ENCODE data around the gene ENO2.

Gene ENO2

DNA sequence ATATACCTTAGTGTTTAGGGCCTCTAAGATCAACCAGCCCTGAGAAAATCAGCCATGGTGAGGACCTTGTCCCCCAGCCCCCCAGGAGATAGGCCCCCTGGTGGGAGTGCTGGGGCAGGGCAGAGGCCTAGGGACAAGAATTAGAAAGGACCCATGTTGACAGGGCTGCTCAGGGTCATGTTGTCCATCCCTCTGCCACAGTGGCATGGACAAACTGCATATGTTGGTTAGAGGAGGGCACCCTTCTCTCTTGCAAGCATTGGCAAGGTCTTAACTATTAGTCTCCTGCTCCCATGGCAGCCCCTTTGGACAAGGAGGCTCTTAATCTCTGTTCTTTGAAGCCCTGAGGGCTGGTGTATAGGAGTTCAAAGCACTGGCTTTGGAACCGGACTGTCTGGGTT, 36.0 kb downstream of the ENO2 start:
- Histone ChIP-seq H2AFZ (ENCODE audit: low read length) (peak overlapping the region; percentile 21), H3K4me3 (ENCODE audit: low read length) (peak overlapping the region; percentile 80), H3K9me2 (replicated peaks; ENCODE audit: insufficient read depth, low read length) (no peaks in the 10 kb centered on the region), H3F3A (ENCODE audit: insufficient read depth, low read length) (peaks cover 64% of the 10 kb centered on the region), H3K79me2 (ENCODE audit: low read length) (peaks cover 55% of the 10 kb centered on the region), H4K20me1 (ENCODE audit: insufficient read depth, low read length) (no peaks in the 10 kb centered on the region), H3K27me3 (replicated peaks; ENCODE audit: insufficient read depth, low read length) (no peaks in the 10 kb centered on the region), H3K9ac (ENCODE audit: low read length) (peak overlapping the region; percentile 91), H3K27ac (ENCODE audit: low read length) (peak overlapping the region; percentile 97), H3K9me3 (replicated peaks; ENCODE audit: insufficient read depth, low read length) (no peaks in the 10 kb centered on the region), H3K36me3 (replicated peaks; ENCODE audit: insufficient read depth, low read length) (no peaks in the 10 kb centered on the region), H3K4me1 (ENCODE audit: low read length) (peaks cover 60% of the 10 kb centered on the region), H3K4me2 (ENCODE audit: low read depth, low read length) (peak overlapping the region; percentile 99)
- no peak for DNase-seq
- TF ChIP-seq, protein P1, sequence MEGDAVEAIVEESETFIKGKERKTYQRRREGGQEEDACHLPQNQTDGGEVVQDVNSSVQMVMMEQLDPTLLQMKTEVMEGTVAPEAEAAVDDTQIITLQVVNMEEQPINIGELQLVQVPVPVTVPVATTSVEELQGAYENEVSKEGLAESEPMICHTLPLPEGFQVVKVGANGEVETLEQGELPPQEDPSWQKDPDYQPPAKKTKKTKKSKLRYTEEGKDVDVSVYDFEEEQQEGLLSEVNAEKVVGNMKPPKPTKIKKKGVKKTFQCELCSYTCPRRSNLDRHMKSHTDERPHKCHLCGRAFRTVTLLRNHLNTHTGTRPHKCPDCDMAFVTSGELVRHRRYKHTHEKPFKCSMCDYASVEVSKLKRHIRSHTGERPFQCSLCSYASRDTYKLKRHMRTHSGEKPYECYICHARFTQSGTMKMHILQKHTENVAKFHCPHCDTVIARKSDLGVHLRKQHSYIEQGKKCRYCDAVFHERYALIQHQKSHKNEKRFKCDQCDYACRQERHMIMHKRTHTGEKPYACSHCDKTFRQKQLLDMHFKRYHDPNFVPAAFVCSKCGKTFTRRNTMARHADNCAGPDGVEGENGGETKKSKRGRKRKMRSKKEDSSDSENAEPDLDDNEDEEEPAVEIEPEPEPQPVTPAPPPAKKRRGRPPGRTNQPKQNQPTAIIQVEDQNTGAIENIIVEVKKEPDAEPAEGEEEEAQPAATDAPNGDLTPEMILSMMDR (IDR thresholded peaks at IDR 0.05; ENCODE audit: low read length): peak; percentile 67
- no peak for TF ChIP-seq EZH2phosphoT487 (IDR thresholded peaks at IDR 0.05; ENCODE audit: low read length)

DNA sequence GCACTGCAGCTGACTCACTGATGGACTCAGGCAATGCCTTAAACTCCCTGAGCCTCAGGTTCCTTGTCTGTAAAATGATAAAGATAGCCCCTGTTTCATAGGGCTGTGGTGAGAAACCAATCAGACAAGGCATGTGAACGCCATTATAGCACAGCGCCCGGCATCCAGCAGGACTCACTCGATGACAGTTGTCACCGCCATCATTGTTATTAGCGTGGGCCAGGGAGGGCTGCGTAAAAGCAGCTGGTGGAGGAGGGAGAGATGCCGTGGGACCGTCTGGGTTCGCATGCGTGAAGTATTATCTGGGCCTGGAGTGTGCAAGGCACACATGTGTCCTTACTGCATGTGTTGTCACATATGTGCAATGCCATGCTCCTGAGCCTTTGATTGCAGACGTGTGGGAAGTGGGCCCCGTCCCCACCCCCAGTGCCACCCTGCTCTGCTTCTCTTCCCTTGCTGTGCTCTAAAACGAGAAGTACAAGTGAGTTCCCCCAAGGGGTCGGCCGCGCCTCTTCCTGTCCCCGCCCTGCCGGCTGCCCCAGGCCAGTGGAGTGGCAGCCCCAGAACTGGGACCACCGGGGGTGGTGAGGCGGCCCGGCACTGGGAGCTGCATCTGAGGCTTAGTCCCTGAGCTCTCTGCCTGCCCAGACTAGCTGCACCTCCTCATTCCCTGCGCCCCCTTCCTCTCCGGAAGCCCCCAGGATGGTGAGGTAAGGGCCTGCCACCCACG, 36.6 kb downstream of the ENO2 start, which contains the start of gene PTPN6:
Gene PTPN6, plus strand, starts transcription at position 546 of the 730 bp plus-strand sequence. Its CDS starts 157 bp downstream, at position 703.
- H4K20me1 ChIP-seq (ENCODE audit: insufficient read depth, low read length): no peaks in the 10 kb centered on the region
- no peaks in the 10 kb centered on the region for H3K27me3 ChIP-seq (replicated peaks; ENCODE audit: insufficient read depth, low read length)
- H3K9ac ChIP-seq (ENCODE audit: low read length): peak within 1 kb of the TSS; percentile 91
- H3K9me2 ChIP-seq (replicated peaks; ENCODE audit: insufficient read depth, low read length): no peaks in the 10 kb centered on the region
- H3K4me2 ChIP-seq (ENCODE audit: low read depth, low read length): peak within 1 kb of the TSS; percentile 99
- peaks cover 58% of the 10 kb centered on the region for H3K4me1 ChIP-seq (ENCODE audit: low read length)
- peak within 1 kb of the TSS; percentile 21 for H2AFZ ChIP-seq (ENCODE audit: low read length)
- peak within 1 kb of the TSS; percentile 80 for H3K4me3 ChIP-seq (ENCODE audit: low read length)
- no peak for DNase-seq
- H3F3A ChIP-seq (ENCODE audit: insufficient read depth, low read length): peaks cover 58% of the 10 kb centered on the region
- TF ChIP-seq, protein P1 (IDR thresholded peaks at IDR 0.05; ENCODE audit: low read length): no peak
- no peak for TF ChIP-seq EZH2 (optimal IDR thresholded peaks at IDR 0.05; ENCODE audit: low read depth, low read length)
- no peak for TF ChIP-seq EZH2phosphoT487 (IDR thresholded peaks at IDR 0.05; ENCODE audit: low read length)
- no peaks in the 10 kb centered on the region for H3K9me3 ChIP-seq (replicated peaks; ENCODE audit: insufficient read depth, low read length)
- peaks cover 59% of the 10 kb centered on the region for H3K79me2 ChIP-seq (ENCODE audit: low read length)
- H3K27ac ChIP-seq (ENCODE audit: low read length): peak within 1 kb of the TSS; percentile 97
- no peaks in the 10 kb centered on the region for H3K36me3 ChIP-seq (replicated peaks; ENCODE audit: insufficient read depth, low read length)

- Histone ChIP-seq H3K4me1 (ENCODE audit: low read length) (peaks cover 64% of the 10 kb centered on the region), H3K36me3 (replicated peaks; ENCODE audit: insufficient read depth, low read length) (no peaks in the 10 kb centered on the region), H2AFZ (ENCODE audit: low read length) (0 out of 2 replicates have a peak overlapping the region, but pooled peaks have one; percentile 21), H3K4me3 (ENCODE audit: low read length) (peak overlapping the region; percentile 80), H3K9me2 (replicated peaks; ENCODE audit: insufficient read depth, low read length) (no peaks in the 10 kb centered on the region), H3K9ac (ENCODE audit: low read length) (peak overlapping the region; percentile 91), H4K20me1 (ENCODE audit: insufficient read depth, low read length) (no peaks in the 10 kb centered on the region), H3K27me3 (replicated peaks; ENCODE audit: insufficient read depth, low read length) (no peaks in the 10 kb centered on the region), H3K79me2 (ENCODE audit: low read length) (peaks cover 66% of the 10 kb centered on the region), H3K4me2 (ENCODE audit: low read depth, low read length) (peak overlapping the region; percentile 99), H3K27ac (ENCODE audit: low read length) (peak overlapping the region; percentile 97; the same call in 1 of the 2 replicates), H3K9me3 (replicated peaks; ENCODE audit: insufficient read depth, low read length) (no peaks in the 10 kb centered on the region), H3F3A (ENCODE audit: insufficient read depth, low read length) (peaks cover 52% of the 10 kb centered on the region)
- DNase-seq: no peak
- TF ChIP-seq EZH2 (optimal IDR thresholded peaks at IDR 0.05; ENCODE audit: low read depth, low read length): no peak
- TF ChIP-seq, protein P1 (IDR thresholded peaks at IDR 0.05; ENCODE audit: low read length): no peak
- no peak for TF ChIP-seq EZH2phosphoT487 (IDR thresholded peaks at IDR 0.05; ENCODE audit: low read length)
Measured at GRCh38 chr12:6951551-6952120, 37.3 kb downstream of the ENO2 start.

All from MM.1S (cell line).